SH-SY5Y (cell line): ENCODE data around the gene RBM19.

Source experiments
- GATA2 ChIP-seq: IDR thresholded peaks from 2 replicates; pipeline ENCODE4 v1.6.1; 2011; ENCODE audit warnings: mild to moderate bottlenecking, low read depth, low read length
- GATA3 ChIP-seq: IDR thresholded peaks from 2 replicates; pipeline ENCODE4 v1.6.1; 2011; ENCODE audit warnings: low read depth, mild to moderate bottlenecking, low read length, moderate library complexity

DNA sequence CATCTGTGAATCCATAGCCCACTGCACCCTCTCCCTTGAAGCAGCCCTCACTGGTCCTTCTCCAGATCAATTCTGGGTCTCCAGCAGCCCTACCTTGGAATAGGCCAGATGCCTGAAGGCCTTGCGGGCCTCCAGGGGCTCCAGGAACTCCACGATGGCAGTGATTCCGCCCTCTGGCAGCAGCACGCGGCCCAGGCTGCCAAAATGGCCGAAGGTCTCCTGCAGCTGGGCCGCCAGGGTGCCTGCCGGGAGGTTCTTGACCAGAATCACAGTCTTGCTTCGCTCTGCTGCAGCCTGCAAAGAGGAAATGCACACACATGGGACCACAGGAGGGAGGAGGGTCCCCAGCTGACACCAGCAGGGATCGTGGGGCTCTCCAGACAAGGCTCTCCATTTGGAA lies 26.3 kb downstream of the RBM19 start:
- TF ChIP-seq GATA2 (no peak), GATA3 (no peak)
